ENCODE data around the gene MGMT. TPM values are rescaled to one million over a fixed set of nuclear protein-coding genes. Genes with fewer than 3 reads are reported as not detected.

Gene MGMT
- total and polyA plus RNA-seq, 3 donors from 2014 or later, result 32.8 to 40.7 (median 37.9) TPM

DNA sequence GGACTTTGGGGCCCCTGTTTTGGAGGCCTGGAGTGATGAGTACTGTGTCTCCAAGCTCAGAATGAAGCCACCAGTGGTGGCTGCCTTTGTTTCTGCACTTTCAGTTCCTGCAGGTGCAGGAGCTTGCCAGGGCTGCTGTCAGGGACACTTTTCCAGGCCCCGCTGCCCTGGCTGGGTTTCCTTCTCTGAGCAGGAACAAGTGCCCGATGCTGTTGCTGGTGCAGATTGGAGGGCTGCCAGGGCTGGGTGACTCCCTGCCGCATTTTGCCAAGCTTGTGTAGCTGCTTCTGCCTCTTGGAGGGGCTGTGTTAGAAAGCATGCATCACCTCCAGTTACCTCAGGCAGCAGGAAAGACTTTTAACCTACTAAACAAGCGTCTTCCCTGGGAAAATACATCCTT, 211.1 kb downstream of the MGMT start:
- TF ChIP-seq, protein P1, sequence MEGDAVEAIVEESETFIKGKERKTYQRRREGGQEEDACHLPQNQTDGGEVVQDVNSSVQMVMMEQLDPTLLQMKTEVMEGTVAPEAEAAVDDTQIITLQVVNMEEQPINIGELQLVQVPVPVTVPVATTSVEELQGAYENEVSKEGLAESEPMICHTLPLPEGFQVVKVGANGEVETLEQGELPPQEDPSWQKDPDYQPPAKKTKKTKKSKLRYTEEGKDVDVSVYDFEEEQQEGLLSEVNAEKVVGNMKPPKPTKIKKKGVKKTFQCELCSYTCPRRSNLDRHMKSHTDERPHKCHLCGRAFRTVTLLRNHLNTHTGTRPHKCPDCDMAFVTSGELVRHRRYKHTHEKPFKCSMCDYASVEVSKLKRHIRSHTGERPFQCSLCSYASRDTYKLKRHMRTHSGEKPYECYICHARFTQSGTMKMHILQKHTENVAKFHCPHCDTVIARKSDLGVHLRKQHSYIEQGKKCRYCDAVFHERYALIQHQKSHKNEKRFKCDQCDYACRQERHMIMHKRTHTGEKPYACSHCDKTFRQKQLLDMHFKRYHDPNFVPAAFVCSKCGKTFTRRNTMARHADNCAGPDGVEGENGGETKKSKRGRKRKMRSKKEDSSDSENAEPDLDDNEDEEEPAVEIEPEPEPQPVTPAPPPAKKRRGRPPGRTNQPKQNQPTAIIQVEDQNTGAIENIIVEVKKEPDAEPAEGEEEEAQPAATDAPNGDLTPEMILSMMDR (IDR thresholded peaks at IDR 0.05), result no peak
- 68 to 86% methylated on average over 4 of the region's 4 CpGs for WGBS, 2 donors
- intact Hi-C loops (cut with DNase I; ENCODE audit: low total_unique reads), result no loop called here
- Histone ChIP-seq H3K27ac (no peak overlapping the region), H3K4me1 (peaks cover 4% of the 10 kb centered on the region), H3K36me3 (ENCODE audit: low read depth, missing control alignments) (no peaks in the 10 kb centered on the region), H3K9me3 (no peaks in the 10 kb centered on the region), H3K27me3 (no peaks in the 10 kb centered on the region), H3K4me3 (no peak overlapping the region)
- peak; percentile 60 for DNase-seq

DNA sequence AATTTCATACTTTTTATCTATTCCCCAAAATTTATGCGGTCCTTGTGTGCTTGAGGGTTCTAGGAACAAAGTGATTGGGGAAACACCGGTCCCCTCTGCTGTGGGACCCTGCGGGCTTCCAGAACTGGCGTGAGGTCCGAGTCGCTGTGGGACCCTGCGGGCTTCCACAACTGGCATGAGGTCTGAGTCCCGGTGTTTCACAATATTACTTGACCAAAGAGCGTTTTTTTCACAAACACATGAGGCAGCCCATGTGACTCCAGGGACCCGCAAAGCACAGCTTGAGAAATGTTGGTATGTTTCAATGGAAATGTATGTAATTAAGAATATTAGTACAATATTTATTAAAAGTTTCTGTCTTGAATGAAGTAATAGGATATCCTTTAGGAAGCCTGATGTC, 212.2 kb downstream of the MGMT start:
- Histone ChIP-seq H3K4me3 (no peak overlapping the region), H3K9me3 (no peaks in the 10 kb centered on the region), H3K27ac (no peak overlapping the region), H3K27me3 (no peaks in the 10 kb centered on the region), H3K36me3 (ENCODE audit: low read depth, missing control alignments) (no peaks in the 10 kb centered on the region), H3K4me1 (peaks cover 4% of the 10 kb centered on the region)
- WGBS, 2 donors, result 94% methylated on average over 10 of the region's 10 CpGs
- DNase-seq, result no peak
- TF ChIP-seq, protein P1 (IDR thresholded peaks at IDR 0.05), result no peak
- TF ChIP-seq POLR2A (IDR thresholded peaks at IDR 0.05), result no peak
- intact Hi-C loops (cut with DNase I; ENCODE audit: low total_unique reads), result no loop called here

DNA sequence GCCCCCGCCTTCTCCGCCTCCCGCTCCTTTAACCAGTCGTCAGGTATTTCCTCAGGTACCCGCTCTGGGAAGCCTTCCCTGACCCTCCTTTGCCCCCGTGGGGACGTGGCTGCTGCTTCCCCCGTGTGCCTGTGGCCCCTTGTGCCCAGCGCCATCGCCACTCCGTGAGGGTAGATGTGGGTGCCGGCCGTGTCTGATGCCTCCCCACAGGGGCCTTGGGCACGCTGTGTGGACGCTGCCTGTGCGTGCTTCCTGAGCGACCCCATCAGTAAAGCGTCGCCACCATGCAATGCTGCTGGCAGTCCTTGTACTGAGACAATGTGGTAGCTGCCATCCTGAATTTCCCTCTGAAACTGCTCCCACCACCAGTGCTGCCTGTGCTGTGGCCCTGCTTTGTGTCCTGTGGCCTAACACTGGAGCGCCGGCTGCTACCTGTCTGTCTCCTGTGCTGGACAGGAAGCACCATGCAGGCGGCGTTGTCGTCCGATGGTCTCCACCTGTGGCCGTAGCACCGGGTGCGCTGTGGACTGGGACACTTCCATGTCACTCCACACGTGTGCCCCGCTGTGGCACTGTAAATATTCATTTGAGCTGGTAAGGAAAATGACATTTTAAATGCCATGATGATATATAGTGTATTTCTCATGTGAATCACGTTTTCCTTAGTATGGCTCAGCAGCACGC, 213.8 kb downstream of the MGMT start:
- Histone ChIP-seq H3K27me3 (no peaks in the 10 kb centered on the region), H3K36me3 (ENCODE audit: low read depth, missing control alignments) (no peaks in the 10 kb centered on the region), H3K4me3 (no peak overlapping the region), H3K27ac (no peak overlapping the region), H3K9me3 (no peaks in the 10 kb centered on the region), H3K4me1 (peaks cover 4% of the 10 kb centered on the region)
- no peak for DNase-seq
- 97 to 98% methylated on average over 31 to 32 of the region's 32 CpGs for WGBS, 2 donors
- TF ChIP-seq, protein P1 (IDR thresholded peaks at IDR 0.05), result no peak
- no peak for TF ChIP-seq POLR2A (IDR thresholded peaks at IDR 0.05)
- intact Hi-C loops (cut with DNase I; ENCODE audit: low total_unique reads), result no loop called here

DNA sequence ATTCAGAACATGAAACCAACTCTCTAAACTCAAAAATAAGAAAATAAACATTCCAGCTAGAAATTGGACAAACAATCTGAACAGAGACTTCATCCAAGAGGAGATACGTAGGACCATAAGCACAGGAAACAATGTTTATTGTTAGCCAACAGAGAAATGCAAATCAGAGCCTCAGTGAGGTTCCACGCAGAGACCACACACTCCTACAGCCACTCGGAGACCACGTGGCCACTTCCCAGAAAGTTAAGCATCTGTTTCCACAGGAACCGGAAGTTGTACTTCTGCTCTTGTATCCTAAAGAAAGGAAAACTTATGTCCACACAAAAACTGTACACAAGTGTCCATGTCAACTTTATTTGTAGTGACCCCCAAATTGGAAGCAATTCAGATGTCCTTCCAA, 214.8 kb downstream of the MGMT start:
- Histone ChIP-seq H3K27me3 (no peaks in the 10 kb centered on the region), H3K4me3 (no peak overlapping the region), H3K36me3 (ENCODE audit: low read depth, missing control alignments) (no peaks in the 10 kb centered on the region), H3K27ac (no peak overlapping the region), H3K4me1 (peaks cover 4% of the 10 kb centered on the region), H3K9me3 (no peaks in the 10 kb centered on the region)
- intact Hi-C loops (cut with DNase I; ENCODE audit: low total_unique reads), result no loop called here
- no peak for TF ChIP-seq POLR2A (IDR thresholded peaks at IDR 0.05)
- TF ChIP-seq, protein P1 (IDR thresholded peaks at IDR 0.05), result no peak
- no peak for DNase-seq
- 58 to 72% methylated on average over 5 of the region's 5 CpGs for WGBS, 2 donors

DNA sequence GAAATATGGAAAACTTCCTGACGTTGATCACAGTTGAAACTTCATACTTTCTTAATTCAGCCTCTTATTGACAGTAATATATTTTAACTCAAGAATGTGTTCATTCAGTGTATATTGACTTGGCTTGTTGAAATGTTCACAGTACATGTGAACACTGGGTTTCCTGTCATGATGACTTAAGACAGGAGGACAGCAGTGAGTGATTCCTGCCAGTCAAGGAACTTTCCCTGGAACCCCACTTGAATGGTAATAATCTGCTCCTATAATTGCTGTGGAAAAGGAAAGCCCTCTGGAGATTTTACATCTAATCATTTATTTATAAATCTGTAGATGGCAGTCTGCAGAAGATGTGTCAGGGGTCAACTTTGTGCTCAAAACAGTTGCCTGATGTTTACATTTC, 216.5 kb downstream of the MGMT start:
- H3K27ac ChIP-seq, result no peak overlapping the region
- 88 to 95% methylated on average over 1 of the region's 1 CpG for WGBS, 2 donors
- H3K4me1 ChIP-seq, result no peaks in the 10 kb centered on the region
- DNase-seq, result no peak
- H3K27me3 ChIP-seq, result no peaks in the 10 kb centered on the region
- TF ChIP-seq, protein P1 (IDR thresholded peaks at IDR 0.05), result no peak
- H3K9me3 ChIP-seq, result no peaks in the 10 kb centered on the region
- intact Hi-C loops (cut with DNase I; ENCODE audit: low total_unique reads), result no loop called here
- H3K4me3 ChIP-seq, result no peak overlapping the region
- no peaks in the 10 kb centered on the region for H3K36me3 ChIP-seq (ENCODE audit: low read depth, missing control alignments)

All from testis (tissue), 3 donors.